ENCODE measurements around the gene TRAPPC2L.

TRAPPC2L gene

GRCh38 chr16:88910284-88911135 lies 53.6 kb downstream of the TRAPPC2L start:
- DNase-seq (ENCODE audit: low read depth): no peak

- no peak for DNase-seq (ENCODE audit: low read depth)
Measured at GRCh38 chr16:88911136-88911945, 54.4 kb downstream of the TRAPPC2L start.

GRCh38 chr16:88911946-88912310 lies 55.0 kb downstream of the TRAPPC2L start:
- no peak for DNase-seq (ENCODE audit: low read depth)
